ENCODE measurements around the gene NCOR1. TPM values are rescaled to one million over a fixed set of nuclear protein-coding genes. Genes with fewer than 3 reads are reported as not detected.
"Not testable (repeated sequence)": the region's sequence is repeated elsewhere in the genome, so short reads cannot be mapped to it uniquely, and the experiment has no call there.

NCOR1 gene
- total RNA-seq, 1 donor from 2014 or later, result 139 TPM

GRCh38 chr17:16086957-16087356 is 128.4 kb downstream of the NCOR1 start:
- DNase-seq (ENCODE audit: low spot score), result no peak

- DNase-seq (ENCODE audit: low spot score), result no peak
These were observed 130.2 kb downstream of the NCOR1 start for GRCh38 chr17:16085066-16085699.

- no peak for DNase-seq (ENCODE audit: low spot score)
These were observed 132.1 kb downstream of the NCOR1 start for GRCh38 chr17:16083223-16083622.

- DNase-seq (ENCODE audit: low spot score), result no peak
These were observed 133.7 kb downstream of the NCOR1 start for GRCh38 chr17:16081507-16082087.

GRCh38 chr17:16080366-16080765 is 135.0 kb downstream of the NCOR1 start:
- DNase-seq (ENCODE audit: low spot score), result no peak

- DNase-seq (ENCODE audit: low spot score), result no peak
These were observed 139.4 kb downstream of the NCOR1 start for GRCh38 chr17:16075949-16076348.

GRCh38 chr17:16074423-16074822 is 140.9 kb downstream of the NCOR1 start:
- DNase-seq (ENCODE audit: low spot score), result no peak

GRCh38 chr17:16073845-16074244 is 141.5 kb downstream of the NCOR1 start:
- DNase-seq (ENCODE audit: low spot score), result no peak

- DNase-seq (ENCODE audit: low spot score), result no peak
These were observed 143.3 kb downstream of the NCOR1 start for GRCh38 chr17:16072031-16072430.

- DNase-seq (ENCODE audit: low spot score), result no peak
These were observed 147.0 kb downstream of the NCOR1 start for GRCh38 chr17:16068323-16068722.

GRCh38 chr17:16066125-16066524 is 149.2 kb downstream of the NCOR1 start:
- DNase-seq (ENCODE audit: low spot score), result no peak

- no peak for DNase-seq (ENCODE audit: low spot score)
These were observed 153.7 kb downstream of the NCOR1 start for GRCh38 chr17:16061631-16062030.

- DNase-seq (ENCODE audit: low spot score), result not testable (repeated sequence)
These were observed 160.2 kb downstream of the NCOR1 start for GRCh38 chr17:16055139-16055538.

GRCh38 chr17:16052486-16052885 is 162.8 kb downstream of the NCOR1 start:
- no peak for DNase-seq (ENCODE audit: low spot score)

- DNase-seq (ENCODE audit: low spot score), result no peak
These were observed 164.5 kb downstream of the NCOR1 start for GRCh38 chr17:16050844-16051243.

GRCh38 chr17:16048811-16049449 is 166.4 kb downstream of the NCOR1 start:
- no peak for DNase-seq (ENCODE audit: low spot score)

- DNase-seq (ENCODE audit: low spot score), result no peak
These were observed 168.4 kb downstream of the NCOR1 start for GRCh38 chr17:16046966-16047365.

- no peak for DNase-seq (ENCODE audit: low spot score)
These were observed 170.8 kb downstream of the NCOR1 start for GRCh38 chr17:16044487-16044886.

GRCh38 chr17:16040710-16041251 is 174.6 kb downstream of the NCOR1 start:
- DNase-seq (ENCODE audit: low spot score), result peak; percentile 77

GRCh38 chr17:16037636-16038035 is 177.7 kb downstream of the NCOR1 start:
- no peak for DNase-seq (ENCODE audit: low spot score)

GRCh38 chr17:16036261-16036660 is 179.1 kb downstream of the NCOR1 start:
- DNase-seq (ENCODE audit: low spot score), result no peak

- no peak for DNase-seq (ENCODE audit: low spot score)
These were observed 181.5 kb downstream of the NCOR1 start for GRCh38 chr17:16033729-16034349.
